CD4-positive, alpha-beta T cell treated with Interleukin-15 for 4 hours (primary cell): ENCODE results near the gene MRPS23.
A peak's percentile ranks its signal among the peaks of the same experiment; 100 is the strongest.
"Not testable (repeated sequence)": the region's sequence is repeated elsewhere in the genome, so short reads cannot be mapped to it uniquely, and the experiment has no call there.

Experiments
- DNase-seq: peaks from one replicate; pipeline ENCODE4 v3.0.0-alpha.2; 2020; ENCODE audit warnings: low spot score

Gene MRPS23

DNA sequence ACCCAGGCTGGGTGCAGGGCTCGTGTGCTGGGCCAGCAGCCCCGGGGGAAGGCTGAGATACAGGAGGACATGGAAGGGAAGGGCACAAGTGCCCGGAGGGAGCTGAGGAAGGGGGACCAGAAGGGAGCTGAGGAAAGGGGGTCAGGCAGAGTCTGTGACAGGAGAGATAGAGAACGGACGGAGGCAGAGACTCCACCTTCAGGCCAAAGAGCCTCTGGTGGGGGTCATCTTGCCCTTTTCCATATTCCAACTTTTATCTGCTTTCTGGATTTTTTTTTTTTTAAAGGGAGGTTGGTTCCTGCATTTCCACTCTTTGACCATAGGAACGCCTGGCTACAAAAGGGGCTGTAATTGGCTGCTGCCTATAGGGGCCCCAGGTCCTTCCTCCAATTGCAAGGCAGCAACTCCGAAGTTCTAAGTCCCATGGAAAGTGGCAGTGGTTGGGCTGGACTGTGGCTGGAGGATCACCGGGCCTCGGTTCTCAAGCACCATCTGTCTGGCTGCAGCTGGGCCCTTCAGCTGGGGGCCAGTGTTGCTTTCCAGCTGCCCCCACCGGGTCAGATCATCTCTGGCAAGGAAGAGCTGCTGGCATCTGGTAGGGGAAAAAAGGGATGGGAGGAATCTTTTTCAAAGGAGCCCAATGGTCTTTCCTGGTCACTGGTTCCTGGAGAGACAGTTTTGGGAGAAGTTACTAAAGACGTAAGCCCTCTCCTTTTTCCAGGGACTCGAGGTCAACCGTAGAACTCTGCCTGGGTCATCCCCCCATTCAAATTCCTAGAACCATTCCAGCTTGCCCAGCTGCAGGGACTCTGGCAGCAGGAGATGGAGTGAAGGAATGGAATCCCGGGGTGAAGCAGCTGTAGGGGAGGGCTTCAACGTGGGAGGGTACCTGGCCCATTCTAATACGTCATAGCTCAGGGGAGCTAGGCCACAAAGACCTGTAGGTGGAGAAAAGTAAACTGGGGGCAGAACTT, 13.1 kb upstream of the MRPS23 start:
- no peak for DNase-seq

DNA sequence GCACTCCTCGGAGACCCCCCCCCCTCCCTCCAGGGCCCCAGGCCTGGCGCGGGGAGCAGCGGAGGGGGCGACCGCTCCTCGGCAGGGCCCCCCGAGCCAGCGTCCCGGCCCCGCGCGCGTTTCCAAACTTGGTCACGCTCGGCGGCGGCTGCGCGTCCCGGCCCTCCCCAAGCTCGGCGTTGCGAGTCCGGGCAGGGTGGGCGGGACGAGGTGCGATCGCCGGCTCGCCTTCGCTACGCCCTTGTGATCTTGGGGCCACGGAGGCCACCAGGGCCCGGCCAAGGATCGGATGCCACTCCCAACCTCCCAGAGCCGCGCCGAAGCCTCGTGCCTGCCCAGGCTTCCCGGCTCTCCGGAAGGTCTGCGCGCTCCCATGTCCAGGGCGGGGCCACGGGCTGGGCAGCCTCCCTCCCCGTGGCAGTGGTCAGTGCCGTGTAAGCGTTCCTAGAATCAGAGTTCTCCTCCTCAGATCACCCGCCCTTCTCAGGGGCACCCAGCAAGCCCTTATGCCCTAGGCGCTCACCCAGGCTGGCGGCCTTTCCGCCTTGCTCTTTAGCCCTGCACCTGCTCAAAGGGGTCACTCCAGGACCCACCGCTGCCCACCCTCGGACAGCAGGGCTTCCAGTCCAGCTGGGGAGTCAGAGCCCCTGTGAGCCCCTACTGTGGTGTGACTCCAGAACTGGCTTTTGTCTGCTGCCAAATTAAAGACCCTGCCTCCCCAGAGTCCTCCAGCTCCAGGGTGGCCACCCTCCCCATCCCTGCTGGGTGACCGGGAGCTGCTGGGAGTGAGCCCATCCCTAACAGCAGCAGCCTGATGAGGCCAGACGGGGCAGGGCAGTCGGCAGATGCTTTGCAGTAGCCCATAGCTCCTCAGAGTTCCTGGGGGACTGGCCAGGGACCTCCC, 12.2 kb upstream of the MRPS23 start:
- no peak for DNase-seq

DNA sequence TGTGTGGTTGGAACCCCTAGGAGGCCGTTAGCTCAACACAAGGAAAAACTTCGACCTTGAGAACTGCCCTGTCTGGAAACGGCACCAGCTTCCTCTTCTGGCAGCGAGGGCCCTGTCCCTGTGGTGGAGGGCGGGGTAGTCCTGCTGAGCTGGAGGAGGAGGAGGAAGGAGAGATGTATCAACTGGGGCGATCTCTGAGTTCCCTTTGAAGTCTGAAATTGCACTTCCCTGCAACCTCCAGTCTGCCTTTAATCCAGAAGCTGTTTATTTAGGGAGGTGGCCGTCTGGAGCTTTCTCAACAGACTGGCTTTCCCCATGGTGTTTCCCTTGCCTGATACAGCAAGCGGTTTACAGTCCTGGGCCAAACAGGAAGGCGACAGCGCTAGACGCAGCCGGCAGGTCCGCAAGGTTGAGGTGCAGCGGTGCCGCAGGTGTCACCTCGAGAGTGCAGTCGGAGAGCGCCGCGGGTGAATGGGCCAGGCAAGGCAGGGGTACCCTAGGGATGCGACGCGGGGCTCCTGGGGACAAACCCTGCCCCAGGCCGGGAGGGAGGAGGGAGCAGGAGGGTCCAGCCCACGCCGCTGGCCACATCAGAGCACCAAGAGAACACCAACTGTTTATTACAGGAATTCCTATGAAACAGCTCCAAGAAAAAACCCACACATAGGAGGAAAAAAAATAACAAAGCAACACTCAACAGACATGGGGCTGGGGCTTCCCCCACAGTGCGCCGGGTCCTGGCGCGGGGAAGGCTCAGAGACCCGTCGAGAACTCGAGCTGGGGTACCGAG, 11.4 kb upstream of the MRPS23 start:
- DNase-seq = peak; percentile 23

DNA sequence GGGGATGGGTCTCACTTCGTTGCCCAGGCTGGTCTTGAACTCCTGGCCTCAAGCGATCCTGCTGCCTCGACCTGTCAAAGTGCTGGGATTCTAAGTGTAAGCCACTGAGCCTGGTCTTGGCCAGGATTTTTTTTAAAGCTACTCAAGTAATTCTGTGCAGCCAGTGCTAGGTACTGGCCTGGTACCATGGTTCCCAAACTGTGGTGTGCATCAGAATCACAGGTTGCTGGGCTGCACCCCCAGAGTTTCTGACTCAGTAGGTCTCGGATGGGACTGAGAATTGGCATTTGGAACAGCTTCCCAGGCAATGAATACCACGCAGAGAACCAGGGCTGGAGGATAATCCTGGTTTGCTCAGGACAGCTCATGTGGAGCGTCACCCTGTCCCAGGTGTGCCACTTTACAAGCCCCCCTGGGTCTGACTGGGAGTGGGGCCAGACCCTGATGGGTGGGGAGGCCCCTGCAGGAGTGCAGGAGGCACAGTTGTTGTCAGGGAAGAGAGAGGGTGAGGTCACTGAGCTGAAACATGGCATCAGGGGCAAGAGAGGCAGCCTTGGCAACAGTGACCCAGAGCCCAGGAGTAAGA, 10.7 kb upstream of the MRPS23 start:
- DNase-seq = no peak

DNA sequence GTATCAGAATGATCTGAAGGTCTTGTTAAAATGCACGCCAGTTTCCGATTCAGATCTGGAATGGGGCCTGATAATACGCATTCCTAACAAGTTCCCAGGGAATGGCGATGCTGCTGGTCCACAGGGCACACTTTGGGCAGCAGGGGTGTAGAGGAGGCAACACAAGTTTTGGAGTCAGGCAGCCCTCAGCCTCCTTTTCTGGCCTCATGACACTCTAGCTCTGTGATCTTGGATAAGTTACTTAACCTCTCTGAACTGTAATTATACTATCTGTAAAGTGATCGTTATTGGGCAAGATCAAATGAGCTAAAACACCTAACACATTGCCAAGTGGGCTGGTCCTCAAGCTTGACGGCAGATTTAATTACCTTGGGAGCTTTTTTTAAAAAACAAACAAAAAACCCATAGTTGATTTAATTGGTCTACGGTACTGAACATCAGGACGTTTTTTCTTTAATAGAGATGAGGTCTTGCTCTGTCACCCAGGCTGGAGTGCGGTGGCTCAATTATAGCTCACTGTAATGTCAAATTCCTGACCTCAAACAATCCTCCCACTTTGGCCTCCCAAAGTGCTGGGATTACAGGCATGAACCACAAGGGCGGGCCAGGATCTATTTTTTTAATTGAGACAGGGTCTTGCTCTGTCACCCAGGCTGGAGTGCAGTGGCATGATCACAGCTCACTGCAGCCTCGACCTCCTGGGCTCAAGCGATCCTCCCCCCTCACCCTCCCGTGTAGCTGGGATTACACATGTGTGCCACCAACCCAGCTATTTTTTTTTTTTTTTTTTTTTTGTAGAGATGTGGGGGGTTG, 10.0 kb upstream of the MRPS23 start:
- no peak for DNase-seq

DNA sequence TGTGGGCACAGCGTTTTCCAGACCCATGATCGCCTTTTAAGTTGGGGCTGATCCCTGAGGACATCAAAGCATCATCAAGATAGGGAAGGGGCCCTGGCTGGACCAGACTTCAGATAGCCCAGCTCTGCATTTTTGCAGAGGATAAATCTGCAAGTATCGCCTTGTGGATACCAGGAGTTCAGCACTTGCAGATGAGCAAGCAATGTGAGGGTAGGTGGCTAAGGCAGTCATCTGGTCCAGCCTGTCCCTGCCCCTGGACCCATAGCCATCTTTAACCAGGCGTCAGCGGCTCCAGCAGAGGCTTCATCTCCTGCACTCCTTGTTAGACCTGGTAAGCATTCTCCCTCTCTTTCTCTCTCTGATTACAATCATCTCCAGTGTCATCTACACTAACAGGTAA, 9.0 kb upstream of the MRPS23 start:
- DNase-seq = no peak

DNA sequence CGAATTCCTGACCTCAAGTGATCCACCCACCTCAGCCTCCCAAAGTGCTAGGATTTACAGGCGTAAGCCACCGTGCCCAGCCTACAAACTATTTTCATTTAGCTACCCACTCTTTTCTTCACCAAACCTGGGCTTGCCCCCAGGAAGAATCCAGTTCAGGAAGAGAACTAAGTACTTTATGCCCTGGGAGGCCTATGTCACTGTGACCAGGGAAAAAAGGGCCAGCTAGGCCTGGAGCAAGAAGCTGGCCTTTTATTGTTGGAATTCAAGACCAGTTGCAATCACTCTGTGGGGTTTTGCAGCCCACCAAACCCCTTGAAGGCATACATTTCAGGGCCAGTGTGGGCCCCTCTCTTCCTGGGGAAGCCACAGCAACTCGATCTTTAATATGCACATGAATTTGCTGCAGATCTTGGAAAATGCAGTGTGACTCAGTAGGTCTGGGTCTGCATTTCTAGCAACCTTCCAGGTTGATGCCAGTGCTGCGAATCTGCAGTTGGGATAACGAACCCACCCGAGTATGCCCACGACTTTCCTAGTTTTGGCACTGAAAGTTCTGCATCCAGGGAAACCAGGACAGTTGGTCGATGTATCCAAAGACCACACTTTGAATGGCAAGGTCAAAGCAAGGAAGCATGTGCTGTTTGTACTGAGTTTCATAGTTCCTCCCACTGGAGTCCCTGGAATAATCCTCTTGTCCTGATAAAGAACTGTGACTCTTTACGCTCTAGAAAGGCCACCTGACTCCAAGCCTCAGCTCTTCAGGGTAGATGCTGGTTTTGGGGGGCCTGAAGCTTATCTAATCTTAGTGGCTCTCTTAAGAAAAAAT, 7.2 kb upstream of the MRPS23 start:
- DNase-seq = no peak

DNA sequence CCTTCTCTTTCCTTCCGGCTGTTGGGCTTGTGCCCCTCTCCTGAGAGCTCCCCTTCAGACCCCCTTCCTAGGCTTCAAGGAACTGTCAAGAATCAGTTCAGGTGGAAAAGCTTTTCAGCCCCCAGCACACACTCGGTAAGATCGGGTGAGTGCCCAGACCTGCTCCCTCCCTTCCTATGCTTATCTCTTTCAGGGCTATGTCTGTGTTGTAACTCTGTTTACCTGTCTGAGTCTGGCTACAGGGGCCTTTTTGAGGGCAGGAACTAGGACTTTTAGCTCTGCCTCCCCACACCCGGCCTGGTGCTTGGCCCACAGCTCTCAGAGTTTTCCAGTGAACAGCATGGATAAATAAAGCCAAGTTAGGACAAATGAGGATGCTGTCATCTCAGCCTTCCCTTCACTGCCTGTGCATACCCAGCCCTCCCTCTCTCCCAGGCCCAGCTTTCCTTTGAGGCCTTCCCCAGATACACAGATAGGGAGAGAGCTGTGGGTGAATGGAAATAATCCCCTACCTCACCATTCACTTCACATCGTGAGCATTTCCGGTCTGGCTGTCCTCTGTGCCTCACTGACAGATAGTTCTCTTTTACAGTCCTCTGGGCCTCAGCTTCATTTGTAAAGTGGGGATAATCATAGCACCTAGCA, 5.7 kb upstream of the MRPS23 start:
- DNase-seq = no peak

DNA sequence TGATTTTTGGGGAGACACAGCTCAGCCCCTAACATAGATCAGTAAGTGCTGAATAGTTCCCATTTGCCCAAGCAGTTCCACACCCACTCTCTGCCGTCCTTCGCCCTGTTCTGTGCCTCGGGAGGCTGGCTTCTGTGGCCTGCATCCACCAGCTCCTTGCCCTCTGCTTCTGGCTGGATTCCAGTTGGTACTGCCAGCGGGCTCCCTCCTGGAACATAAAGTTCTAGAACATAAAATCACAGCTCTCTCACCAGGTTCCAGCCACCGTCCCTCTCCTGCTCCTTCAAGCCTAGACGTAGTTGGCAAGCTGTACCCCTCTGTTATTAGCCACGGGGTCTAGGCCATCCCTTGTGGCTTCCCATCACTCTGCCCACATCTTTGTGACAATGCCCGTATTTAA, 3.9 kb upstream of the MRPS23 start:
- no peak for DNase-seq

DNA sequence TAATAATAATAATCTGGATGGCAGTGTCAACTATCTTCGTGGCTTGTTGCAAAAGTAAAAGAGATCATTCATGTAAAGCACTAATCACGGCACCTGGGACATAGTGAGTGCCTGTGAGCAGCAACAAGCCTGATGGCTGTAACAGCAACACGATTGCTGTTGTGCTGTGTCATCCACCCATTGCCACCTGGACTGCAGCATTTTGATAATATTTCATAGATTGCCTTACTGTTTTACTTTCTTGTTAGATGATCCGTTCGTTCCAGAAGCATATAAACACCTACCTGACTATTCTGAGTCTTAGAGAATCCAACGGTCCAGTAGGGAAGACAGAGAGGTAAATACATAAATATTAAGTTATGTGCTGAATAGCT, 3.1 kb upstream of the MRPS23 start:
- DNase-seq = no peak

DNA sequence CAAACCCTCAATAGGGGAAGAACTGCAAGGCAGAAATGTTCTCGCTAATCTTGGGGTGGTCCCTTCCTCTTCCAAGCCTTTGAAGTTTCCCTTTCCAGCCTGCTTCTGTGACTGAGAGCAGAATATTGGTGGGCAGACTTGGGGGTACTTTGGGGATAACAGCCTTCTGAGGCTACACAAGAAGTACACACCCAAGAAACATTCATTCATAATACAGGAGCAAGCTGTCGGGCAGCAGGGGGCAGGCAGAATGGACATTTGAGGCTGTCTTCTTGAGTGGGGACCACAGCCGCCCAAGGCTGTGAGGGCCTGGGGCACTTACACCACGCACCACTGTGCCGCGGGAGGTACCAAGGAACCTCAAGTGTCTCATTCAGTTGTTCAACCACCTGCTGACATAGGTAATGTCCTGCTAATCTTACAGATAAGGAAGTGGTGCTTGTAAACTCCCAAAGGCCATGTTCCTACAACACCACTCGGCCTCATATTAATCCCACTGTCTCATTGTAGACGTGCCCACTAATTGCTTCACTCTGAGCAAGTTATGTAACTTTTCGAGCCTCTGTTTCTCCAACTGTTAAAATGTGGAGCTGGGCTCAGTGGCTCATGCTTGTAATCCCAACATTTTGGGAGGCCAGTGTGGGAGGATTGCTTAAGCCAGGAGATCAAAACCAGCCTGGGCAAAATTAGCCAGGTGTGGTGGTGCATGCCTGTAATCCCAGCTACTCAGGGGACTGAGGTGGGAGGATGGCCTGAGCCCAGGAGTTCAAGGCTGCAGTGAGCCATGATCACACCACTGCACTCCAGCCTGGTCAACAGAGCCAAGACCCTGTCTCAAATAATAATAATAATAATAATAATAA, 2.5 kb upstream of the MRPS23 start:
- DNase-seq = no peak

DNA sequence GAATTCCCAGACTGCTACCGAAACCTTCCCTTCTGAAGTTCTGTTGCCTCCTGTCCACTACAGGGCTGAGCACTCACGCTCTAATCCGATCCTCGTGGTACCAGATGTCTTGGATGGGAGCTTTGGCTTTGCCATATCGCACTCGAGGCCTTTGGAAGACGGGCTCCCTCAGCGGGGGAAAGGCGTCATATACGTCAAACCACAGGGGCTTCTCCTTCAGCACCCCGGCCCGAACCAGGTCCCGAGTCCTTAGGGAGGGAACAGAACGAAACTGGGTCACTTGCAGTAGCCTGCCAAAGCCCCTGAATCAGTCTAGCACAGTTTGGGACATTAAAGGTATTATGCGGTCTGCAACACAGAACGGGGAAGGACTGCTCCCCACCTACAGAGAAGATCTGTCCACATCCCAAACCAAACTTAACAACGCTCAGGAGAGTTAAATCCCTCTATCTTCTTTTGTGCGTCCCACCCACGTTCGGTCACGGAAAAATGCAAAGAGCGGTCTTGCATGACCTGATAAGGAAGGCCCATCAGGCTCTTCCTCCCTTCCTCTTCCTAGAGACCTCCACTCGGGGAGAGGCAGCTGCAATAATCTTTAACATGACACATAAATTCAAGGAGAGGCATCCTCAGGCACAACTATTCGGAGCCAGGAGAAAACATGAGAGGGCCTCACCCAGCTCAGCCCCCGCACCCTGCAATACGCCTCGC, 526 bp downstream of the MRPS23 start:
- DNase-seq = no peak

DNA sequence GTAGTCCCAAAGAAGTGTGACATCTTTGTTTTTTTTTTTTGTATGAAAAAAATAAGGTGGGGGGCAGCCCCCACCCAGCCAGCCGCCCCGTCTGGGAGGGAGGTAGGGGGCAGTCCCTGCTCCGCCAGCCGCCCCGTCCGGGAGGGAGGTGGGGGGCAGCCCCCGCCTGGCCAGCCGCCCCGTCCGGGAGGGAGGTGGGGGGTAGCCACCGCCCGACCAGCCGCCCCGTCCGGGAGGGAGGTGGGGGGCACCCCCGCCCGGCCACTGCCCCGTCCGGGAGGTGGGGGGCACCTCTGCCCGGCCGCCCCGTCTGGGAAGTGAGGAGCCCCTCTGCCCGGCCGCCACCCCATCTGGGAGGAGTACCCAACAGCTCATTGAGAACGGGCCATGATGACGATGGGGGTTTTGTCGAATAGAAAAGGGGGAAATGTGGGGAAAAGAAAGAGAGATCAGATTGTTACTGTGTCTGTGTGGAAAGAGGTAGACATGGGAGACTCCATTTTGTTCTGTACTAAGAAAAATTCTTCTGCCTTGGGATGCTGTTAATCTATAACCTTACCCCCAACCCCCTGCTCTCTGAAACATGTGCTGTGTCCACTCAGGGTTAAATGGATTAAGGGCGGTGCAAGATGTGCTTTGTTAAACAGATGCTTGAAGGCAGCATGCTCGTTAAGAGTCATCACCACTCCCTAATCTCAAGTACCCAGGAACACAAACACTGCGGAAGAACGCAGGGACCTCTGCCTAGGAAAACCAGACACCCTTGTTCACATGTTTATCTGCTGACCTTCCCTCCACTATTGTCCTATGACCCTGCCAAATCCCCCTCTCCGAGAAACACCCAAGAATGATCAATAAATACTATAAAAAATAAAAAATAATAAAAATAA, 3.5 kb downstream of the MRPS23 start:
- not testable (repeated sequence) for DNase-seq

DNA sequence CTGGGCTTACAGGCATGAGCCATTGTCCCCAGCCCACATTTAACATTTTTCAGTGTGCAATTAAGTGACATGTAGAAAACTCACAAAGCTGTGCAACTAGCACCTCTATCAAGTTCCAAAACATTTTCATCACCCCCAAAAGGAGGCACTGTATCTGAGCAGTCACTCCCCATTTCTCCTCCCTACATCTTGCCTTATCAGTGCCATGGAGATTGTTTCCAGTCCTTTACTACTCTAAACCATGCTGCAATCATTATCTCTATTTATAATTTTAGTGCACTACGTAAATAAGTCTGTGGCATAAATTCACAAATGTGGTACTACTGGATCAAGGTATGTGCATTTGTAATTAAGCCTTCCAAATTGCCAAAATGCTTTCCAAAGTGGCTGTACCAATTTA, 7.6 kb downstream of the MRPS23 start:
- no peak for DNase-seq

DNA sequence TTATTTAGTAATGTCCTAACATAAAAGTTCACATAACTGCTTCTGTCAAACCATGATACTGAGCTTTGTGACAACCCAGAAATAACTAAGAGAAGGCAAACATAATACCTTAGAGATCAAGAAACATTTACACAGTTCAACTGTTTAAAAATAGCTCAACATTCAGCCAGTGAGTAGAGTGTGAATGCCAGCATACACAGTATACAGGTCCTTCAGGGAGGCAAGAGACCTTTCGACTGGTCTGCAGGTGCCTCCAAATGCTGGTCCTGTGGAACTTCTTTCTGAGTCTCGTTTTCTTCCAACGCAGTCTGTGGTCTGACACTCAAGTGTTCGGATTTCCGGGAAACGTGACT, 10.3 kb downstream of the MRPS23 start:
- DNase-seq = no peak

DNA sequence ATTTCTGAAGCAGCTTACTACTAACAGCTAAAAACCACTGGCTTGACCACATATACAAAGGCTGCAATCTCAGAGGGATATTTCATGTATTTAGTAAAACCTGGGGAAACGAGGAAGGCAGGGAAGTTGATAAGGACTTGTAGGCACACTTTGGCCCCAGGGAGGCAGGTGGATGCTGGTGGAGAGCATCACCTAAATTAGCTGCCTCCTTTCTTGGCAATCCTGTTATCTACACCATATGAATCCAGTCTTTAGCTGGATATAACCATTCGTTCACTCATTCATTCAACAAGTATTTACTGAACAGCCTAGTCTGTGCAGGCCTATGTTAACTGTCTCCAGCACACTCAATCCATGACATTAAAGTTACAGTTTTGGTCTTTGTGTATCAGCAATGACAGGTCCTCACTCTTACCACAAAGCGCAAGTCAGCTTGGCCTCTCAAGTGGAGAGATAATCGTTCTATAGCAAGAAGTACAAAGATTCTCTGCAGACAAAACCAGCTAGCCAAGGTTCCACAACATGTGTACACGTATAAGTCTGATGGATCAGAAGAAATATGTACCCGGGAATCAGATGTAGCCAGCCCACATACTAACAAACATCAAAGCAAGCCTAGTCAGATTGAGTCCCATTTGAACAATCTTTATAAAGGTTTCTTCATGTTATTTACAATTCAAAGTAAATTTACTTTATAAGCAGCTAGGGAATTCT, 10.8 kb downstream of the MRPS23 start:
- no peak for DNase-seq
